Measurements from ENCODE around the gene STK39.

Gene STK39

GRCh38 chr2:168149986-168150385 lies 97.4 kb downstream of the STK39 start:
- H3K9me3 Mint-ChIP-seq = no peaks in the 10 kb centered on the region
- peaks cover under 1% of the 10 kb centered on the region for H3K36me3 Mint-ChIP-seq
- DNase-seq (ENCODE audit: low spot score in 2 of 2) (no peak), ATAC-seq (no peak)
- H3K4me3 Mint-ChIP-seq = no peak overlapping the region
- peak overlapping the region; percentile 32 for H3K27ac Mint-ChIP-seq
- peaks cover 24% of the 10 kb centered on the region for H3K4me1 Mint-ChIP-seq

GRCh38 chr2:168149150-168149974 lies 98.0 kb downstream of the STK39 start:
- Mint-ChIP-seq H3K27ac (peak overlapping the region; percentile 32), H3K4me3 (no peak overlapping the region)
- no peak for ATAC-seq

GRCh38 chr2:168147830-168148794 lies 99.3 kb downstream of the STK39 start:
- Mint-ChIP-seq H3K27ac (no peak overlapping the region), H3K4me1 (peaks cover 15% of the 10 kb centered on the region), H3K4me3 (no peak overlapping the region), H3K36me3 (no peaks in the 10 kb centered on the region), H3K9me3 (no peaks in the 10 kb centered on the region)
- no peak for DNase-seq (ENCODE audit: low spot score in 2 of 2)
- no peak for ATAC-seq

More at GRCh38 chr2:168149150-168149974, 98.0 kb downstream of the STK39 start:
- DNase-seq (ENCODE audit: low spot score in 2 of 2) = no peak
- H3K9me3 Mint-ChIP-seq = no peaks in the 10 kb centered on the region
- H3K36me3 Mint-ChIP-seq = no peaks in the 10 kb centered on the region
- peaks cover 24% of the 10 kb centered on the region for H3K4me1 Mint-ChIP-seq

- H3K36me3 Mint-ChIP-seq = no peaks in the 10 kb centered on the region
- no peak overlapping the region for H3K4me3 Mint-ChIP-seq
- H3K27ac Mint-ChIP-seq = peak overlapping the region; percentile 64
- H3K4me1 Mint-ChIP-seq = peaks cover 11% of the 10 kb centered on the region
- ATAC-seq = no peak
- H3K9me3 Mint-ChIP-seq = no peaks in the 10 kb centered on the region
- DNase-seq (ENCODE audit: low spot score in 2 of 2) = no peak
Measured at GRCh38 chr2:168146892-168147810, 100.2 kb downstream of the STK39 start.

- no peak overlapping the region for H3K4me3 Mint-ChIP-seq
- ATAC-seq = no peak
- H3K36me3 Mint-ChIP-seq = no peaks in the 10 kb centered on the region
- peak overlapping the region; percentile 64 for H3K27ac Mint-ChIP-seq
- H3K9me3 Mint-ChIP-seq = no peaks in the 10 kb centered on the region
- DNase-seq (ENCODE audit: low spot score in 2 of 2) = no peak
- H3K4me1 Mint-ChIP-seq = peaks cover 9% of the 10 kb centered on the region
Measured at GRCh38 chr2:168145426-168146310, 101.7 kb downstream of the STK39 start.

GRCh38 chr2:168145011-168145410 lies 102.4 kb downstream of the STK39 start:
- Mint-ChIP-seq H3K36me3 (peaks cover 2% of the 10 kb centered on the region), H3K4me3 (no peak overlapping the region), H3K27ac (no peak overlapping the region), H3K9me3 (no peaks in the 10 kb centered on the region), H3K4me1 (peaks cover 9% of the 10 kb centered on the region)
- ATAC-seq (no peak), DNase-seq (ENCODE audit: low spot score in 2 of 2) (no peak)

- ATAC-seq (no peak), DNase-seq (ENCODE audit: low spot score in 2 of 2) (no peak)
- peaks cover 14% of the 10 kb centered on the region for H3K36me3 Mint-ChIP-seq
- H3K4me1 Mint-ChIP-seq = no peaks in the 10 kb centered on the region
- no peak overlapping the region for H3K4me3 Mint-ChIP-seq
- no peak overlapping the region for H3K27ac Mint-ChIP-seq
- no peaks in the 10 kb centered on the region for H3K9me3 Mint-ChIP-seq
Measured at GRCh38 chr2:168143813-168144212, 103.6 kb downstream of the STK39 start.

- ATAC-seq (no peak), DNase-seq (ENCODE audit: low spot score in 2 of 2) (no peak)
- H3K4me3 Mint-ChIP-seq = no peak overlapping the region
- H3K36me3 Mint-ChIP-seq = peaks cover 30% of the 10 kb centered on the region
- H3K27ac Mint-ChIP-seq = no peak overlapping the region
- H3K9me3 Mint-ChIP-seq = no peaks in the 10 kb centered on the region
- H3K4me1 Mint-ChIP-seq = peaks cover 7% of the 10 kb centered on the region
Measured at GRCh38 chr2:168140892-168141291, 106.5 kb downstream of the STK39 start.

GRCh38 chr2:168139852-168140251 lies 107.5 kb downstream of the STK39 start:
- no peak for ATAC-seq
- no peak for DNase-seq (ENCODE audit: low spot score in 2 of 2)
- Mint-ChIP-seq H3K4me1 (peaks cover 7% of the 10 kb centered on the region), H3K27ac (no peak overlapping the region), H3K36me3 (peaks cover 41% of the 10 kb centered on the region), H3K4me3 (no peak overlapping the region), H3K9me3 (no peaks in the 10 kb centered on the region)

GRCh38 chr2:168138901-168139300 lies 108.5 kb downstream of the STK39 start:
- no peaks in the 10 kb centered on the region for H3K9me3 Mint-ChIP-seq
- no peak overlapping the region for H3K27ac Mint-ChIP-seq
- no peak for ATAC-seq
- no peak overlapping the region for H3K4me3 Mint-ChIP-seq
- H3K36me3 Mint-ChIP-seq = peaks cover 50% of the 10 kb centered on the region
- peaks cover 7% of the 10 kb centered on the region for H3K4me1 Mint-ChIP-seq
- DNase-seq (ENCODE audit: low spot score in 2 of 2) = no peak

- peaks cover 55% of the 10 kb centered on the region for H3K36me3 Mint-ChIP-seq
- H3K27ac Mint-ChIP-seq = peak overlapping the region; percentile 26
Measured at GRCh38 chr2:168138374-168138773, 109.0 kb downstream of the STK39 start.

GRCh38 chr2:168137510-168138180 lies 109.8 kb downstream of the STK39 start:
- DNase-seq (ENCODE audit: low spot score in 2 of 2) (no peak), ATAC-seq (no peak)
- Mint-ChIP-seq H3K27ac (peak overlapping the region; percentile 26), H3K4me3 (no peak overlapping the region), H3K9me3 (no peaks in the 10 kb centered on the region), H3K4me1 (peaks cover 8% of the 10 kb centered on the region), H3K36me3 (peaks cover 61% of the 10 kb centered on the region)

More at GRCh38 chr2:168138374-168138773, 109.0 kb downstream of the STK39 start:
- Mint-ChIP-seq H3K9me3 (no peaks in the 10 kb centered on the region), H3K4me3 (no peak overlapping the region), H3K4me1 (peaks cover 7% of the 10 kb centered on the region)
- no peak for DNase-seq (ENCODE audit: low spot score in 2 of 2)
- no peak for ATAC-seq

- DNase-seq (ENCODE audit: low spot score in 2 of 2) (no peak), ATAC-seq (no peak)
- Mint-ChIP-seq H3K4me3 (no peak overlapping the region), H3K9me3 (no peaks in the 10 kb centered on the region), H3K27ac (no peak overlapping the region), H3K4me1 (peaks cover 14% of the 10 kb centered on the region), H3K36me3 (peaks cover 61% of the 10 kb centered on the region)
Measured at GRCh38 chr2:168136392-168136977, 110.9 kb downstream of the STK39 start.
